Measurements from ENCODE around the gene MAML3. TPM values are rescaled to one million over a fixed set of nuclear protein-coding genes. Genes with fewer than 3 reads are reported as not detected.

MAML3 gene
- total and polyA plus RNA-seq, 9 donors: 11.1 to 23.8 (median 14.9) TPM

GRCh38 chr4:140042634-140043033, 111.3 kb downstream of the MAML3 start:
- Histone ChIP-seq H3K27ac (no peak overlapping the region), H3K36me3 (no peaks in the 10 kb centered on the region), H3K4me1 (ENCODE audit: insufficient read depth) (no peaks in the 10 kb centered on the region), H3K27me3 (no peaks in the 10 kb centered on the region), H3K9me3 (no peaks in the 10 kb centered on the region), H3K4me3 (no peak overlapping the region)
- intact Hi-C loops (cut with DNase I): loop anchor here in 2 of 4 donors (10.0 kb wide), 4 partner anchors 112 to 308 kb away; partner anchors contain the start of gene MAML3 (in 1 of the 2)
- peak in 1 of 5 donors; percentile 38 for DNase-seq
- TF ChIP-seq POLR2A (IDR thresholded peaks at IDR 0.05) (no peak), CTCF (IDR thresholded peaks at IDR 0.05) (no peak), EP300 (IDR thresholded peaks at IDR 0.05) (no peak)
- WGBS, 3 donors: 77 to 81% (median 80%) methylated on average over 4 of the region's 4 CpGs

GRCh38 chr4:140038031-140038533, 115.9 kb downstream of the MAML3 start:
- Histone ChIP-seq H3K36me3 (no peaks in the 10 kb centered on the region), H3K9me3 (no peaks in the 10 kb centered on the region), H3K4me3 (no peak overlapping the region), H3K4me1 (ENCODE audit: insufficient read depth) (no peaks in the 10 kb centered on the region), H3K27me3 (no peaks in the 10 kb centered on the region), H3K27ac (no peak overlapping the region)
- DNase-seq: no peak
- 26 to 42% (median 34%) methylated on average over 3 of the region's 3 CpGs for WGBS, 3 donors
- TF ChIP-seq EP300 (IDR thresholded peaks at IDR 0.05) (no peak), CTCF (IDR thresholded peaks at IDR 0.05) (no peak), POLR2A (IDR thresholded peaks at IDR 0.05) (no peak)
- intact Hi-C loops (cut with DNase I): loop anchor here in 1 of 4 donors (10.0 kb wide), 1 partner anchor 363 kb away; no protein-coding TSS in a partner anchor

- no peaks in the 10 kb centered on the region for H3K27me3 ChIP-seq
- H3K4me1 ChIP-seq (ENCODE audit: insufficient read depth): no peaks in the 10 kb centered on the region
- no peak for TF ChIP-seq CTCF (IDR thresholded peaks at IDR 0.05)
- no peak overlapping the region for H3K27ac ChIP-seq
- DNase-seq: no peak
- no peaks in the 10 kb centered on the region for H3K36me3 ChIP-seq
- WGBS, 3 donors: 65 to 75% (median 73%) methylated on average over 6 of the region's 6 CpGs
- intact Hi-C loops (cut with DNase I): loop anchor here in 1 of 4 donors (10.0 kb wide), 1 partner anchor 363 kb away; no protein-coding TSS in a partner anchor
- H3K4me3 ChIP-seq: no peak overlapping the region
- H3K9me3 ChIP-seq: no peaks in the 10 kb centered on the region
Observed at GRCh38 chr4:140037353-140038030, 116.5 kb downstream of the MAML3 start.

GRCh38 chr4:140031706-140032105, 122.3 kb downstream of the MAML3 start:
- Histone ChIP-seq H3K9me3 (no peaks in the 10 kb centered on the region), H3K27ac (no peak overlapping the region), H3K4me3 (no peak overlapping the region), H3K4me1 (ENCODE audit: insufficient read depth) (no peaks in the 10 kb centered on the region), H3K36me3 (no peaks in the 10 kb centered on the region), H3K27me3 (no peaks in the 10 kb centered on the region)
- intact Hi-C loops (cut with DNase I): loop anchor here in 1 of 4 donors (10.0 kb wide), 1 partner anchor 357 kb away; no protein-coding TSS in a partner anchor
- WGBS, 3 donors: 52 to 65% (median 58%) methylated on average over 2 of the region's 2 CpGs
- DNase-seq: no peak
- TF ChIP-seq CTCF (IDR thresholded peaks at IDR 0.05) (no peak), EP300 (IDR thresholded peaks at IDR 0.05) (no peak), POLR2A (IDR thresholded peaks at IDR 0.05) (no peak)
